Measurements from ENCODE around the gene PLCD3. TPM values are rescaled to one million over a fixed set of nuclear protein-coding genes. Genes with fewer than 3 reads are reported as not detected.

Gene PLCD3
- total and polyA plus RNA-seq, 2 of the 13 experiments (the other 11 are each of a cell fraction or from before 2014, with no cell fraction given), result 11.3 to 39.1 TPM

DNA sequence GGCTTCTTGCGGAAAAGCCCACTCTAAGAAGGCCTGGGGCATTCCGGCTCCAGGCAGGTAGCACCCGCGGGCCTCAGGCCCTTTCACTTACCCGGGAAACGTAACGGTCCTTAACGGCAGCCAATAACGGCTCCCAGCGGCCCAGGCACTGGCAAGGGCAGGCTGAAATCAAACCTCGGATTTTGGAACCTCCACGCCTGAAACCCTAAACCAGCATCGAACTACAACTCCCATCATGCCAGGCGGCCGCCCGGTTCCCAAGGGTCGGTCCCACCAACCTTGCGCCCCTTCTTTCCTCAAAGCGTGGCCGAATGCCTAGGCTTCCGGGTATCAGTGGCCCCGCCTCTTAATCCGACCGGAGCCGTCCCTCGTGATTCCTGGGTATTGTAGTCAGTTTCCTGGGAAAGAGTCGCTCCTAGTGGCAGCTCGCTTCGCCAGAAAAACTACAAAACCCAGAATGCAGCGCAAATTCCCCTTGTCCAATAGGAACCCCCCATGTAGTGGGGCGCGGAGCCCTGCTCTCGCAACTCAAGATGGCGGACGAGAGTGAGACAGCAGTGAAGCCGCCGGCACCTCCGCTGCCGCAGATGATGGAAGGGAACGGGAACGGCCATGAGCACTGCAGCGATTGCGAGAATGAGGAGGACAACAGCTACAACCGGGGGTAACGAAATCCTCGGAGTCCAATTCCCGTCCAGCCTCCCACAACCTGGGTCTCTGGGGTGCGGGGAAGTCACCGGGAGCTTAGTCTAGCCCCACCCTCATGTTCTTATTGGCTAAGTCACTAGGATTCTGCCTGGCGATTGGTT is 71.3 kb downstream of the PLCD3 start, which contains the start of gene NMT1 (continued):
- TF ChIP-seq TSC22D2 (CRISPR knock-in tag; IDR thresholded peaks at IDR 0.05; ENCODE audit: borderline replicate concordance) (peak; percentile 91), ZBTB8A (CRISPR knock-in tag; IDR thresholded peaks at IDR 0.05; ENCODE audit: borderline replicate concordance, low read depth) (no peak; the same call in 1 of the 2 replicates), ZFP62 (CRISPR knock-in tag; IDR thresholded peaks at IDR 0.05) (no peak; the same call in 1 of the 2 replicates), ZSCAN25 (CRISPR knock-in tag; IDR thresholded peaks at IDR 0.05) (no peak), ZNF569 (CRISPR knock-in tag; IDR thresholded peaks at IDR 0.05; ENCODE audit: borderline replicate concordance) (no peak; the same call in 1 of the 2 replicates), IKZF5 (CRISPR knock-in tag; IDR thresholded peaks at IDR 0.05) (no peak; the same call in 1 of the 2 replicates), HNF4A (CRISPR knock-in tag; IDR thresholded peaks at IDR 0.05) (peak; percentile 62), RFX1 (IDR thresholded peaks at IDR 0.05) (no peak), ZNF350 (CRISPR knock-in tag; IDR thresholded peaks at IDR 0.05; ENCODE audit: borderline replicate concordance, low read depth) (peak; percentile 95), NR2F2 (IDR thresholded peaks at IDR 0.05; ENCODE audit: borderline replicate concordance, low read depth) (peak; percentile 25; the same call in 1 of the 2 replicates), NRL (CRISPR knock-in tag; IDR thresholded peaks at IDR 0.05; ENCODE audit: borderline replicate concordance) (peak; percentile 80), UBTF (CRISPR knock-in tag; IDR thresholded peaks at IDR 0.05) (peak; percentile 86), TCF7L2 (IDR thresholded peaks at IDR 0.05; ENCODE audit: low read depth, low read length) (no peak), NCOA5 (CRISPR knock-in tag; IDR thresholded peaks at IDR 0.05) (0 out of 2 replicates have a peak, but pooled peaks have one; percentile 40), PLRG1 (conservative IDR thresholded peaks at IDR 0.05) (no peak), KDM1A (CRISPR knock-in tag; IDR thresholded peaks at IDR 0.05) (no peak), ZNF850 (CRISPR knock-in tag; conservative IDR thresholded peaks at IDR 0.05) (peak; percentile 87; the same call in 1 of the 2 replicates), ZNF260 (CRISPR knock-in tag; IDR thresholded peaks at IDR 0.05; ENCODE audit: borderline replicate concordance, low read depth) (no peak), SYNCRIP (IDR thresholded peaks at IDR 0.05; ENCODE audit: insufficient read depth, low read depth, low read length) (no peak), RBM39 (IDR thresholded peaks at IDR 0.05; ENCODE audit: low read depth, low read length, poor library complexity, severe bottlenecking) (peak; percentile 85)
- TF ChIP-seq, protein P1, sequence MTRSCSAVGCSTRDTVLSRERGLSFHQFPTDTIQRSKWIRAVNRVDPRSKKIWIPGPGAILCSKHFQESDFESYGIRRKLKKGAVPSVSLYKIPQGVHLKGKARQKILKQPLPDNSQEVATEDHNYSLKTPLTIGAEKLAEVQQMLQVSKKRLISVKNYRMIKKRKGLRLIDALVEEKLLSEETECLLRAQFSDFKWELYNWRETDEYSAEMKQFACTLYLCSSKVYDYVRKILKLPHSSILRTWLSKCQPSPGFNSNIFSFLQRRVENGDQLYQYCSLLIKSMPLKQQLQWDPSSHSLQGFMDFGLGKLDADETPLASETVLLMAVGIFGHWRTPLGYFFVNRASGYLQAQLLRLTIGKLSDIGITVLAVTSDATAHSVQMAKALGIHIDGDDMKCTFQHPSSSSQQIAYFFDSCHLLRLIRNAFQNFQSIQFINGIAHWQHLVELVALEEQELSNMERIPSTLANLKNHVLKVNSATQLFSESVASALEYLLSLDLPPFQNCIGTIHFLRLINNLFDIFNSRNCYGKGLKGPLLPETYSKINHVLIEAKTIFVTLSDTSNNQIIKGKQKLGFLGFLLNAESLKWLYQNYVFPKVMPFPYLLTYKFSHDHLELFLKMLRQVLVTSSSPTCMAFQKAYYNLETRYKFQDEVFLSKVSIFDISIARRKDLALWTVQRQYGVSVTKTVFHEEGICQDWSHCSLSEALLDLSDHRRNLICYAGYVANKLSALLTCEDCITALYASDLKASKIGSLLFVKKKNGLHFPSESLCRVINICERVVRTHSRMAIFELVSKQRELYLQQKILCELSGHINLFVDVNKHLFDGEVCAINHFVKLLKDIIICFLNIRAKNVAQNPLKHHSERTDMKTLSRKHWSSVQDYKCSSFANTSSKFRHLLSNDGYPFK (CRISPR knock-in tag; IDR thresholded peaks at IDR 0.05; ENCODE audit: borderline replicate concordance), result peak; percentile 100
